HepG2 (cell line): ENCODE results near the gene ADAMTSL4. TPM values are rescaled to one million over a fixed set of nuclear protein-coding genes. Genes with fewer than 3 reads are reported as not detected.

Source experiments
- ATF7-NPFF ChIP-seq: sonication (generic); formaldehyde crosslinking; IDR thresholded peaks from 2 replicates; pipeline ENCODE4 v1.8.1; 2023; ENCODE audit warnings: mild to moderate bottlenecking, low read depth, missing genetic modification reagents, moderate library complexity
- BRD4 ChIP-seq: sonication (generic); formaldehyde crosslinking; IDR thresholded peaks from 2 replicates; pipeline ENCODE4 v1.4.0; 2020; ENCODE audit warnings: missing genetic modification reagents
- IKZF1 ChIP-seq: fragments of 450-650 bp; IDR thresholded peaks from 2 replicates; pipeline ENCODE4 v1.7.1; 2016
- NR2F1 ChIP-seq, 2 experiments: fragments of 450-650 bp in 1 of 2; formaldehyde crosslinking in 1 of 2; IDR thresholded peaks; 2 replicates each; pipeline versions ENCODE4 v1.5.0 to v1.6.1; 2016 to 2020; ENCODE audit warnings: mild to moderate bottlenecking in 1 of 2, missing compliant biosample characterization in 1 of 2, missing genetic modification reagents in 1 of 2, moderate library complexity in 1 of 2
- POLR2A ChIP-seq, 2 experiments: IDR thresholded peaks; 2 replicates each; pipeline ENCODE4 v1.6.1; 2011; ENCODE audit warnings: low read depth in 2 of 2, low read length in 2 of 2, mild to moderate bottlenecking in 1 of 2, moderate library complexity in 1 of 2; ENCODE audit not compliant: insufficient read depth in 1 of 2
- POLR2AphosphoS5 ChIP-seq: IDR thresholded peaks from 2 replicates; pipeline ENCODE4 v1.6.1; 2012; ENCODE audit warnings: low read depth, low read length
- RAD21 ChIP-seq: fragments of 450-650 bp; formaldehyde crosslinking; IDR thresholded peaks from 2 replicates; pipeline ENCODE4 v1.5.0; 2020; ENCODE audit warnings: mild to moderate bottlenecking
- XRCC5 ChIP-seq: fragments of 200-400 bp; formaldehyde crosslinking; optimal IDR thresholded peaks from 2 replicates; pipeline ENCODE3; 2017; ENCODE audit warnings: mild to moderate bottlenecking, low read length
- ZKSCAN1 ChIP-seq: fragments of 150-350 bp; IDR thresholded peaks from 2 replicates; pipeline ENCODE4 v1.6.1; 2014; ENCODE audit warnings: low read length
- polyA plus RNA-seq, 8 experiments: library from polyadenylated mRNA; depleted of rRNA in 3 of 8; stranded (reverse) in 7 of 8; unstranded in 1 of 8; fragments of >200 nt; fragmentation: Illumina TruSeq in 4 of 8; extraction: Trizol in 4 of 8; gene quantifications; 2 replicates each; pipeline versions ENCODE4 v1.2.1 to v1.2.3, GENCODE V29; 2011 to 2016; ENCODE audit warnings: low read depth in 4 of 8, missing spikeins in 1 of 8, mixed read lengths in 1 of 8; ENCODE audit not compliant: insufficient read depth in 1 of 8
- total RNA-seq, 5 experiments: library from RNA; depleted of rRNA; stranded (reverse); fragments of >200 nt; fragmentation: Illumina TruSeq; extraction: Trizol; gene quantifications; 2 replicates each; pipeline ENCODE4 v1.2.3, GENCODE V29; 2016; ENCODE audit warnings: low read depth in 1 of 5
- TF ChIP-seq, protein P1 (sequence below), 2 experiments: fragments of 450-650 bp in 1 of 2; sonication (generic) in 1 of 2; formaldehyde crosslinking in 1 of 2; IDR thresholded peaks; 2 replicates each; pipeline versions ENCODE4 v1.6.1 to v1.8.0; 2016 to 2022; ENCODE audit warnings: antibody characterized with exemption in 1 of 2, mild to moderate bottlenecking in 1 of 2, missing genetic modification reagents in 1 of 2
- TF ChIP-seq, protein P2 (sequence below): sonication (generic); formaldehyde crosslinking; conservative IDR thresholded peaks from 2 replicates; pipeline ENCODE4 v1.8.0; 2022; ENCODE audit warnings: low read depth, missing genetic modification reagents
- TF ChIP-seq, protein P3 (sequence below): IDR thresholded peaks from 2 replicates; pipeline ENCODE4 v1.6.1; 2016; ENCODE audit warnings: low read depth, missing genetic modification reagents, missing compliant biosample characterization
- TF ChIP-seq, protein P4 (sequence below): IDR thresholded peaks from 2 replicates; pipeline ENCODE4 v1.6.1; 2016; ENCODE audit warnings: low read depth, borderline replicate concordance

ADAMTSL4 gene
- total and polyA plus RNA-seq, 2 of the 13 experiments (the other 11 are each of a cell fraction or from before 2014, with no cell fraction given), result 3.9 to 16.4 TPM

DNA sequence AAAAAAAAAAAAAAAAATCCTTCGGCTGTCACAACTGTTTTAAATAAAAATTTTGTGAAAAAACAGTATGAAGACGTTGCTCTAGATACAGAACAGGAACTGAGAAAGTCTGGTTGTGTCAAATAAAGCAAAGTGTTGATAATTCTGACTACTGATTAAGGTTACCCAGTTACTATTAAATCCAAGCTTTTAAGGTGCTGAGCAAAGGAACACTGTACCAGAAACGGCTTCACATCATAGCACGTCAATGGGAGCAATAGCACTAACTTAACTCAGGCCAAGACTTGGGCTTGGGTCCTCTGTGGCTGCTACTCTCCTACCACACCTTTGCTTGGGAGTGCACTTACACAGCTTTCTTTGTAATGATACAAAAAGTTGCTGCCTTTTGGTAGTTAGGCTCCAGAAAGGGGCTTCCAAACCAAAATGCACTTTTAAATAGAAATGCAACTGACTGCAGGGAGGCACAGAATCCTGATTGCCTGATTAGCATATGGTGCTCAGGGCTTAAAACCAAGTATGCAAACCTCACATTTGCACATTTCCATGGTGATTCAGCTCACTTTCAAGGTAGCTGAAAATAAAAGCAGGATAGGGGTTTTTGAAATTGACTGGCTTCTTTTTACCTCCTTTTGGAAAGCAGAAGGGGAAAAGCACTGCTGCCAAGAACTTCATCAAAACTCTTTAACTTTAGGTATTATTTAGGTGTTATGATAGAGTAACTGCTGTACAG is 23.9 kb downstream of the ADAMTSL4 start (continued):
- TF ChIP-seq, protein P1, sequence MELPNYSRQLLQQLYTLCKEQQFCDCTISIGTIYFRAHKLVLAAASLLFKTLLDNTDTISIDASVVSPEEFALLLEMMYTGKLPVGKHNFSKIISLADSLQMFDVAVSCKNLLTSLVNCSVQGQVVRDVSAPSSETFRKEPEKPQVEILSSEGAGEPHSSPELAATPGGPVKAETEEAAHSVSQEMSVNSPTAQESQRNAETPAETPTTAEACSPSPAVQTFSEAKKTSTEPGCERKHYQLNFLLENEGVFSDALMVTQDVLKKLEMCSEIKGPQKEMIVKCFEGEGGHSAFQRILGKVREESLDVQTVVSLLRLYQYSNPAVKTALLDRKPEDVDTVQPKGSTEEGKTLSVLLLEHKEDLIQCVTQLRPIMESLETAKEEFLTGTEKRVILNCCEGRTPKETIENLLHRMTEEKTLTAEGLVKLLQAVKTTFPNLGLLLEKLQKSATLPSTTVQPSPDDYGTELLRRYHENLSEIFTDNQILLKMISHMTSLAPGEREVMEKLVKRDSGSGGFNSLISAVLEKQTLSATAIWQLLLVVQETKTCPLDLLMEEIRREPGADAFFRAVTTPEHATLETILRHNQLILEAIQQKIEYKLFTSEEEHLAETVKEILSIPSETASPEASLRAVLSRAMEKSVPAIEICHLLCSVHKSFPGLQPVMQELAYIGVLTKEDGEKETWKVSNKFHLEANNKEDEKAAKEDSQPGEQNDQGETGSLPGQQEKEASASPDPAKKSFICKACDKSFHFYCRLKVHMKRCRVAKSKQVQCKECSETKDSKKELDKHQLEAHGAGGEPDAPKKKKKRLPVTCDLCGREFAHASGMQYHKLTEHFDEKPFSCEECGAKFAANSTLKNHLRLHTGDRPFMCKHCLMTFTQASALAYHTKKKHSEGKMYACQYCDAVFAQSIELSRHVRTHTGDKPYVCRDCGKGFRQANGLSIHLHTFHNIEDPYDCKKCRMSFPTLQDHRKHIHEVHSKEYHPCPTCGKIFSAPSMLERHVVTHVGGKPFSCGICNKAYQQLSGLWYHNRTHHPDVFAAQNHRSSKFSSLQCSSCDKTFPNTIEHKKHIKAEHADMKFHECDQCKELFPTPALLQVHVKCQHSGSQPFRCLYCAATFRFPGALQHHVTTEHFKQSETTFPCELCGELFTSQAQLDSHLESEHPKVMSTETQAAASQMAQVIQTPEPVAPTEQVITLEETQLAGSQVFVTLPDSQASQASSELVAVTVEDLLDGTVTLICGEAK (IDR thresholded peaks at IDR 0.05), result no peak
- TF ChIP-seq, protein P1 (CRISPR knock-in tag; IDR thresholded peaks at IDR 0.05), result no peak
- TF ChIP-seq XRCC5 (no peak), ATF7-NPFF (CRISPR knock-in tag) (no peak), ZKSCAN1 (no peak), POLR2AphosphoS5 (peak; percentile 40; the same call in 1 of the 2 replicates), RAD21 (CRISPR knock-in tag) (no peak), POLR2A (IDR thresholded peaks at IDR 0.05; ENCODE audit: insufficient read depth in 1 of 2, low read depth in 2 of 2, low read length in 2 of 2) (peak; percentile 1 to 67; a peak in 3 of 4 replicates), IKZF1 (no peak), BRD4 (CRISPR knock-in tag) (no peak), NR2F1 (CRISPR knock-in tag; IDR thresholded peaks at IDR 0.05) (no peak)
- TF ChIP-seq, protein P2, sequence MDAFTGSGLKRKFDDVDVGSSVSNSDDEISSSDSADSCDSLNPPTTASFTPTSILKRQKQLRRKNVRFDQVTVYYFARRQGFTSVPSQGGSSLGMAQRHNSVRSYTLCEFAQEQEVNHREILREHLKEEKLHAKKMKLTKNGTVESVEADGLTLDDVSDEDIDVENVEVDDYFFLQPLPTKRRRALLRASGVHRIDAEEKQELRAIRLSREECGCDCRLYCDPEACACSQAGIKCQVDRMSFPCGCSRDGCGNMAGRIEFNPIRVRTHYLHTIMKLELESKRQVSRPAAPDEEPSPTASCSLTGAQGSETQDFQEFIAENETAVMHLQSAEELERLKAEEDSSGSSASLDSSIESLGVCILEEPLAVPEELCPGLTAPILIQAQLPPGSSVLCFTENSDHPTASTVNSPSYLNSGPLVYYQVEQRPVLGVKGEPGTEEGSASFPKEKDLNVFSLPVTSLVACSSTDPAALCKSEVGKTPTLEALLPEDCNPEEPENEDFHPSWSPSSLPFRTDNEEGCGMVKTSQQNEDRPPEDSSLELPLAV (CRISPR knock-in tag), result no peak
- TF ChIP-seq, protein P3, sequence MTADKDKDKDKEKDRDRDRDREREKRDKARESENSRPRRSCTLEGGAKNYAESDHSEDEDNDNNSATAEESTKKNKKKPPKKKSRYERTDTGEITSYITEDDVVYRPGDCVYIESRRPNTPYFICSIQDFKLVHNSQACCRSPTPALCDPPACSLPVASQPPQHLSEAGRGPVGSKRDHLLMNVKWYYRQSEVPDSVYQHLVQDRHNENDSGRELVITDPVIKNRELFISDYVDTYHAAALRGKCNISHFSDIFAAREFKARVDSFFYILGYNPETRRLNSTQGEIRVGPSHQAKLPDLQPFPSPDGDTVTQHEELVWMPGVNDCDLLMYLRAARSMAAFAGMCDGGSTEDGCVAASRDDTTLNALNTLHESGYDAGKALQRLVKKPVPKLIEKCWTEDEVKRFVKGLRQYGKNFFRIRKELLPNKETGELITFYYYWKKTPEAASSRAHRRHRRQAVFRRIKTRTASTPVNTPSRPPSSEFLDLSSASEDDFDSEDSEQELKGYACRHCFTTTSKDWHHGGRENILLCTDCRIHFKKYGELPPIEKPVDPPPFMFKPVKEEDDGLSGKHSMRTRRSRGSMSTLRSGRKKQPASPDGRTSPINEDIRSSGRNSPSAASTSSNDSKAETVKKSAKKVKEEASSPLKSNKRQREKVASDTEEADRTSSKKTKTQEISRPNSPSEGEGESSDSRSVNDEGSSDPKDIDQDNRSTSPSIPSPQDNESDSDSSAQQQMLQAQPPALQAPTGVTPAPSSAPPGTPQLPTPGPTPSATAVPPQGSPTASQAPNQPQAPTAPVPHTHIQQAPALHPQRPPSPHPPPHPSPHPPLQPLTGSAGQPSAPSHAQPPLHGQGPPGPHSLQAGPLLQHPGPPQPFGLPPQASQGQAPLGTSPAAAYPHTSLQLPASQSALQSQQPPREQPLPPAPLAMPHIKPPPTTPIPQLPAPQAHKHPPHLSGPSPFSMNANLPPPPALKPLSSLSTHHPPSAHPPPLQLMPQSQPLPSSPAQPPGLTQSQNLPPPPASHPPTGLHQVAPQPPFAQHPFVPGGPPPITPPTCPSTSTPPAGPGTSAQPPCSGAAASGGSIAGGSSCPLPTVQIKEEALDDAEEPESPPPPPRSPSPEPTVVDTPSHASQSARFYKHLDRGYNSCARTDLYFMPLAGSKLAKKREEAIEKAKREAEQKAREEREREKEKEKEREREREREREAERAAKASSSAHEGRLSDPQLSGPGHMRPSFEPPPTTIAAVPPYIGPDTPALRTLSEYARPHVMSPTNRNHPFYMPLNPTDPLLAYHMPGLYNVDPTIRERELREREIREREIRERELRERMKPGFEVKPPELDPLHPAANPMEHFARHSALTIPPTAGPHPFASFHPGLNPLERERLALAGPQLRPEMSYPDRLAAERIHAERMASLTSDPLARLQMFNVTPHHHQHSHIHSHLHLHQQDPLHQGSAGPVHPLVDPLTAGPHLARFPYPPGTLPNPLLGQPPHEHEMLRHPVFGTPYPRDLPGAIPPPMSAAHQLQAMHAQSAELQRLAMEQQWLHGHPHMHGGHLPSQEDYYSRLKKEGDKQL (CRISPR knock-in tag), result no peak
- TF ChIP-seq, protein P4, sequence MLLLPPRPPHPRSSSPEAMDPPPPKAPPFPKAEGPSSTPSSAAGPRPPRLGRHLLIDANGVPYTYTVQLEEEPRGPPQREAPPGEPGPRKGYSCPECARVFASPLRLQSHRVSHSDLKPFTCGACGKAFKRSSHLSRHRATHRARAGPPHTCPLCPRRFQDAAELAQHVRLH (CRISPR knock-in tag), result no peak
